HFFc6 (cell line): ENCODE results near the gene SLC16A10. TPM values are rescaled to one million over a fixed set of nuclear protein-coding genes. Genes with fewer than 3 reads are reported as not detected.

ENCODE experiments used
- DNase-seq: peaks from one replicate; pipeline ENCODE4 v3.0.0-alpha.2; 2018
- H3K27ac Mint-ChIP-seq: 2 replicates; pipeline ENCODE4 v1.8.0; 2020; ENCODE audit warnings: mild to moderate bottlenecking, mixed read lengths
- H3K27me3 Mint-ChIP-seq: 2 replicates; pipeline ENCODE4 v1.8.0; 2021; ENCODE audit warnings: mild to moderate bottlenecking, moderate library complexity, mixed read lengths; ENCODE audit not compliant: insufficient read depth
- H3K36me3 Mint-ChIP-seq: 2 replicates; pipeline ENCODE4 v1.8.0; 2021; ENCODE audit warnings: low read depth, mixed read lengths
- H3K4me1 Mint-ChIP-seq: 2 replicates; pipeline ENCODE4 v1.8.0; 2020; ENCODE audit warnings: low read depth, mixed read lengths
- H3K4me3 Mint-ChIP-seq: 2 replicates; pipeline ENCODE4 v1.8.0; 2020; ENCODE audit warnings: mild to moderate bottlenecking, moderate library complexity, mixed read lengths
- H3K9me3 Mint-ChIP-seq: 2 replicates; pipeline ENCODE4 v1.8.0; 2020; ENCODE audit warnings: mild to moderate bottlenecking, mixed read lengths
- CTCF ChIP-seq: fragments of 200-600 bp; sonication (generic); IDR thresholded peaks from 2 replicates; pipeline ENCODE4 v1.5.0; 2021; ENCODE audit warnings: antibody characterized with exemption, mild to moderate bottlenecking
- total RNA-seq, 6 experiments: library from RNA; stranded (reverse); fragmentation: NEBNext Ultra II Directional; extraction: Animal tissue kit (Norgen Biotek cat#: 25700); gene quantifications; 2 replicates in 1 of 6; 3 replicates in 5 of 6; pipeline ENCODE4 v1.2.3, GENCODE V29; 2021

Gene SLC16A10
- total RNA-seq, 6 experiments from 2014 or later, result not detected

GRCh38 chr6:111105578-111105977, 18.3 kb downstream of the SLC16A10 start:
- peaks cover 12% of the 10 kb centered on the region for H3K27me3 Mint-ChIP-seq
- H3K36me3 Mint-ChIP-seq, result peaks cover 6% of the 10 kb centered on the region
- H3K9me3 Mint-ChIP-seq, result peaks cover 7% of the 10 kb centered on the region
- no peak overlapping the region for H3K27ac Mint-ChIP-seq
- peaks cover 7% of the 10 kb centered on the region; the same call in 1 of the 2 replicates for H3K4me1 Mint-ChIP-seq
- peak; percentile 15 for DNase-seq
- no peak for TF ChIP-seq CTCF
- no peak overlapping the region for H3K4me3 Mint-ChIP-seq

DNA sequence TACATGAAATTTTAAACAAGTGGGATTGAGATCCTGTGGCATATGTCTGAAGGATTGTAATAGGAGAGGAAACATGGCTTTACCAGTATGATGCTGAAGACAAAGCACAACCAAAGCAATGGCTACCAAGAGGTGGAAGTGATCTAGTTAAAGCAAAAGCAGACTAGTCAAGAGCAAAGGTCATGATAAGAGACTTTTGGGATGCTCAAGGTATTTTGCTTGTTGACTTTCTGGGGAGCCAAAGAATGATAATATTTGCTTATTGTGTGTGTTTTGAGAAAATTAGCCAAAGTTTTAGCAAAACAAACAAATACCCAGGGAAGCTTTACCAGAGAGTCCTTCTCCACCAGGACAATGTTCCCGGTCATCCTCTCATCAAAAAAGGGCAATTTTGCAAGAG, 20.3 kb downstream of the SLC16A10 start:
- H3K27ac Mint-ChIP-seq, result no peak overlapping the region
- H3K36me3 Mint-ChIP-seq, result peaks cover 6% of the 10 kb centered on the region
- H3K4me1 Mint-ChIP-seq, result peaks cover 7% of the 10 kb centered on the region; the same call in 1 of the 2 replicates
- no peak overlapping the region for H3K4me3 Mint-ChIP-seq
- H3K27me3 Mint-ChIP-seq, result peaks cover 12% of the 10 kb centered on the region
- no peak for DNase-seq
- H3K9me3 Mint-ChIP-seq, result peaks cover 7% of the 10 kb centered on the region
- no peak for TF ChIP-seq CTCF

DNA sequence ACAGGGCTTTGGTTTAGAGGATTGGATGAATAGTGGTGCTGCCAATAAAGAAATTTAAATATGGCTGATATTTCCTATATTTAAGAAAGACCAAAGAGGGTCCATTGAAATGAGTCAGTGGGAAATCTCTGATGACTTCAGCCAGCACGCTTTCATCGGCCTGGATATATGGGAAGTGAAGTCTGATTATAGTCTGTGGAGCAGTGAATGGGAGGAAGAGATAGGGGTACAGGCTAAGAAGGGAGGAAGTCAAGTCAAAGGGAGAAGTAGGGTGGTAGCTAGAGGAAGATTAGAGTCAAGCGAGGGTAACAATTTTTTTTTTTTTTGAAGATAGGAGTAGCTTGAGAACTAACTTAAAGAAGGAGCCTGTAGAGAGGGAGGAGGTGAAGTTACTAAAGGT, 22.7 kb downstream of the SLC16A10 start:
- no peak for DNase-seq
- peaks cover 4% of the 10 kb centered on the region; the same call in 1 of the 2 replicates for H3K27me3 Mint-ChIP-seq
- H3K4me3 Mint-ChIP-seq, result no peak overlapping the region
- peaks cover 7% of the 10 kb centered on the region for H3K9me3 Mint-ChIP-seq
- H3K27ac Mint-ChIP-seq, result no peak overlapping the region
- TF ChIP-seq CTCF, result no peak
- peaks cover 18% of the 10 kb centered on the region for H3K4me1 Mint-ChIP-seq
- peaks cover 6% of the 10 kb centered on the region for H3K36me3 Mint-ChIP-seq

- Mint-ChIP-seq H3K36me3 (no peaks in the 10 kb centered on the region), H3K4me1 (peaks cover 11% of the 10 kb centered on the region), H3K4me3 (no peak overlapping the region), H3K27me3 (peaks cover 4% of the 10 kb centered on the region; the same call in 1 of the 2 replicates), H3K27ac (no peak overlapping the region), H3K9me3 (no peaks in the 10 kb centered on the region)
- no peak for TF ChIP-seq CTCF
- peak; percentile 9 for DNase-seq
These were observed 26.2 kb downstream of the SLC16A10 start for GRCh38 chr6:111113336-111114086.

GRCh38 chr6:111114087-111114443, 26.8 kb downstream of the SLC16A10 start:
- H3K4me3 Mint-ChIP-seq, result no peak overlapping the region

More at GRCh38 chr6:111114087-111114443, 26.8 kb downstream of the SLC16A10 start:
- DNase-seq, result no peak
- Mint-ChIP-seq H3K4me1 (peaks cover 11% of the 10 kb centered on the region), H3K27me3 (peaks cover 4% of the 10 kb centered on the region; the same call in 1 of the 2 replicates), H3K27ac (no peak overlapping the region), H3K36me3 (no peaks in the 10 kb centered on the region), H3K9me3 (no peaks in the 10 kb centered on the region)
- TF ChIP-seq CTCF, result no peak
